GM12878 (cell line): ENCODE measurements around the gene CCDC78. TPM values are rescaled to one million over a fixed set of nuclear protein-coding genes. Genes with fewer than 3 reads are reported as not detected.

ENCODE experiments used
- ATAC-seq: fragments of 200-7000 bp; cut with Tn5 transposase; 3 replicates; pipeline ENCODE4 v1.9.1; 2020; ENCODE audit warnings: mild to moderate bottlenecking, moderate library complexity
- BruUV-seq: library from RNA; stranded (reverse); fragments of 400-500 nt; replicated peaks from 2 replicates; lab custom pipeline; 2021; lab: Mats Ljungman, UMichigan
- CTCF ChIA-PET: fragments of 300-600 bp; sonication (Branson Sonifier 250); formaldehyde crosslinking; extraction: SDS; loops from one replicate; lab custom pipeline; 2021; ENCODE audit warnings: inconsistent platforms; lab: Yijun Ruan, JAX
- POLR2A ChIA-PET: fragments of 350-600 bp; formaldehyde crosslinking; extraction: SDS; loops from one replicate; lab custom pipeline; 2021; ENCODE audit warnings: inconsistent platforms; lab: Charles Lee
- RAD21 ChIA-PET: fragments of 300-600 bp; sonication (Branson Sonifier 250); formaldehyde crosslinking; loops from one replicate; lab custom pipeline; 2023; ENCODE audit warnings: antibody characterized with exemption; ENCODE audit not compliant: unreplicated experiment; lab: Charles Lee
- SMC1A ChIA-PET: fragments of 300-600 bp; sonication (Branson Sonifier 250); formaldehyde crosslinking; loops from one replicate; lab custom pipeline; 2023; ENCODE audit not compliant: unreplicated experiment, uncharacterized antibody; lab: Charles Lee
- DNase-seq: peaks from one replicate; pipeline ENCODE4 v3.0.0-alpha.2; 2011; ENCODE audit warnings: low read depth, low spot score
- FAIRE-seq: peaks from 3 replicates; lab custom pipeline; 2011; peaks lifted over from hg19 to GRCh38; lab: Jason Lieb, UNC
- H2AFZ ChIP-seq: 2 replicates; pipeline ENCODE4 v1.6.0; 2011; ENCODE audit warnings: low read depth, low read length, control low read depth; ENCODE audit not compliant: control insufficient read depth
- H3K27ac ChIP-seq: 2 replicates; pipeline ENCODE4 v1.5.1; 2011; ENCODE audit warnings: control low read depth; ENCODE audit not compliant: control insufficient read depth, insufficient read depth
- H3K27me3 ChIP-seq, 2 experiments: replicated peaks in 1 of 2; 2 replicates each; pipeline versions ENCODE4 v1.6.0 to v1.6.1; 2011; ENCODE audit warnings: low read length in 1 of 2; ENCODE audit not compliant: control insufficient read depth in 2 of 2, insufficient read depth in 2 of 2
- H3K36me3 ChIP-seq, 2 experiments: 2 replicates each; pipeline ENCODE4 v1.5.1; 2011; ENCODE audit warnings: low read length in 1 of 2; ENCODE audit not compliant: control insufficient read depth in 2 of 2, insufficient read depth in 2 of 2
- H3K4me1 ChIP-seq: 2 replicates; pipeline ENCODE4 v1.6.1; 2011; ENCODE audit warnings: mild to moderate bottlenecking, low read length, moderate library complexity, mixed read lengths; ENCODE audit not compliant: control insufficient read depth, insufficient read depth
- H3K4me2 ChIP-seq: 2 replicates; pipeline ENCODE4 v1.6.0; 2011; ENCODE audit warnings: control low read depth; ENCODE audit not compliant: control insufficient read depth, insufficient read depth
- H3K4me3 ChIP-seq: fragments of 200-600 bp; sonication (generic); 2 replicates; pipeline ENCODE4 v1.5.1; 2016
- H3K79me2 ChIP-seq: 2 replicates; pipeline ENCODE4 v1.6.0; 2011; ENCODE audit warnings: low read length; ENCODE audit not compliant: control insufficient read depth, insufficient read depth
- H3K9ac ChIP-seq: 2 replicates; pipeline ENCODE4 v1.8.0; 2011; ENCODE audit warnings: low read length, control low read depth, mixed read lengths; ENCODE audit not compliant: control insufficient read depth, insufficient read depth
- H3K9me3 ChIP-seq: replicated peaks from 3 replicates; pipeline ENCODE4 v1.5.1; 2011; ENCODE audit warnings: mild to moderate bottlenecking, low read length; ENCODE audit not compliant: control insufficient read depth, insufficient read depth
- H4K20me1 ChIP-seq: 2 replicates; pipeline ENCODE4 v1.6.0; 2011; ENCODE audit not compliant: control insufficient read depth, insufficient read depth
- BCLAF1 ChIP-seq: fragments of 450-650 bp; IDR thresholded peaks from 2 replicates; pipeline ENCODE4 v1.6.1; 2017; ENCODE audit warnings: antibody characterized with exemption, mild to moderate bottlenecking, moderate library complexity
- FOXK2 ChIP-seq: fragments of 450-650 bp; IDR thresholded peaks from 2 replicates; pipeline ENCODE4 v1.6.1; 2017; ENCODE audit warnings: mild to moderate bottlenecking, moderate library complexity
- NFIC ChIP-seq: IDR thresholded peaks from 2 replicates; pipeline ENCODE4 v1.6.1; 2012; ENCODE audit warnings: low read depth, mild to moderate bottlenecking, inconsistent platforms, low read length, moderate library complexity
- PBX3 ChIP-seq: IDR thresholded peaks from 2 replicates; pipeline ENCODE4 v1.6.1; 2011; ENCODE audit warnings: mild to moderate bottlenecking, low read depth, low read length, moderate library complexity; ENCODE audit not compliant: insufficient replicate concordance
- POLR2A ChIP-seq: IDR thresholded peaks from 2 replicates; pipeline ENCODE4 v1.6.1; 2011; ENCODE audit warnings: low read depth, mild to moderate bottlenecking, low read length
- SMAD5 ChIP-seq: IDR thresholded peaks from 2 replicates; pipeline ENCODE4 v1.6.1; 2016; ENCODE audit warnings: antibody characterized with exemption, low read depth
- YY1 ChIP-seq: IDR thresholded peaks from 2 replicates; pipeline ENCODE4 v1.6.1; 2011; ENCODE audit warnings: low read depth, mild to moderate bottlenecking, low read length
- WGBS: methylation state at CpG from one replicate; pipeline ENCODE4 v1.1.6; 2016; ENCODE audit warnings: low lambda C conversion rate; ENCODE audit not compliant: insufficient replicate concordance, insufficient coverage; ENCODE audit errors: missing lambda C conversion rate; 5-methylcytosine and 5-hydroxymethylcytosine counted together
- in situ Hi-C: fragments of 300-500 bp; cut with MboI; formaldehyde crosslinking; loops from 9 replicates; pipeline ENCODE4 v1.14.3; 2018; ENCODE audit warnings: mixed read lengths
- intact Hi-C: fragments of 100-400 bp; cut with micrococcal nuclease; formaldehyde crosslinking; loops from one replicate; pipeline ENCODE4 v1.14.2; 2022; ENCODE audit not compliant: unreplicated experiment
- polyA plus RNA-seq, 11 experiments: library from polyadenylated mRNA; depleted of rRNA in 4 of 11; unstranded in 6 of 11; stranded (reverse) in 5 of 11; fragments of >200 nt; fragmentation: Nextera tagmentation in 4 of 11; fragmentation: Illumina TruSeq in 1 of 11; extraction: Ambion mirVana in 4 of 11; extraction: Trizol in 1 of 11; gene quantifications; 1 replicate in 1 of 11; 2 replicates in 10 of 11; pipeline versions ENCODE4 v1.2.1 to v1.2.3, GENCODE V29; 2011 to 2016; ENCODE audit warnings: inconsistent platforms in 2 of 11, missing spikeins in 2 of 11, low read depth in 1 of 11
- total RNA-seq, 4 experiments: library from RNA; depleted of rRNA in 3 of 4; stranded (reverse); fragments of >200 nt in 3 of 4; fragmentation: Illumina TruSeq in 1 of 4; extraction: Trizol in 1 of 4; gene quantifications; 2 replicates each; pipeline versions ENCODE4 v1.2.1 to v1.2.3, GENCODE V29; 2013 to 2021

CCDC78 gene
- total and polyA plus RNA-seq, 10 of the 15 experiments (the other 5 are each of a cell fraction or from before 2014, with no cell fraction given), result 0.10 to 26.2 (median 5.4) TPM

GRCh38 chr16:718389-718788 is 7.9 kb downstream of the CCDC78 start:
- FAIRE-seq (no peak), ATAC-seq (no peak), DNase-seq (no peak)
- Histone ChIP-seq H3K4me1 (peaks cover 10% of the 10 kb centered on the region), H3K79me2 (no peaks in the 10 kb centered on the region; the same call in 1 of the 2 replicates), H3K4me2 (no peak overlapping the region), H3K9ac (no peak overlapping the region), H3K27ac (no peak overlapping the region), H2AFZ (no peak overlapping the region), H3K36me3 (no peaks in the 10 kb centered on the region), H3K27me3 (no peaks in the 10 kb centered on the region), H3K9me3 (no peaks in the 10 kb centered on the region), H4K20me1 (0 out of 2 replicates have a peak, but pooled peaks cover 2% of the 10 kb centered on the region), H3K4me3 (no peak overlapping the region)
- WGBS, result 83% methylated on average over 9 of the region's 9 CpGs
- ChIA-PET CTCF (no interaction called here), POLR2A (interaction anchor here (0.5 kb wide), 1 partner anchor 25 kb away, joined by 3 read pairs; no protein-coding TSS in a partner anchor), RAD21 (no interaction called here), SMC1A (no interaction called here)
- intact Hi-C loops, result no loop called here
- no TSS peak for BruUV-seq
- TF ChIP-seq POLR2A, result no peak
- TF ChIP-seq NFIC, result no peak
- no peak for TF ChIP-seq PBX3
- TF ChIP-seq YY1, result no peak
- TF ChIP-seq SMAD5, result no peak
- TF ChIP-seq BCLAF1, result no peak
- no peak for TF ChIP-seq FOXK2
- in situ Hi-C loops, result no loop called here
